DND-41 (cell line): ENCODE measurements around the gene BLMH.

Experiments
- ATAC-seq: fragments of 200-7000 bp; cut with Tn5 transposase; 3 replicates; pipeline ENCODE4 v1.9.1; 2021; ENCODE audit warnings: low read depth; ENCODE audit not compliant: insufficient read depth
- DNase-seq: peaks from one replicate; pipeline ENCODE4 v3.0.0-alpha.2; 2020
- H2AFZ ChIP-seq: 2 replicates; pipeline ENCODE4 v1.6.0; 2012; ENCODE audit warnings: low read depth, low read length
- H3K27ac ChIP-seq: 2 replicates; pipeline ENCODE4 v1.5.1; 2012; ENCODE audit warnings: low read length, inconsistent platforms
- H3K27me3 ChIP-seq: fragments of 200-600 bp; sonication (generic); 2 replicates; pipeline ENCODE4 v1.6.0; 2012; ENCODE audit warnings: low read length, mild to moderate bottlenecking, inconsistent platforms; ENCODE audit not compliant: insufficient read depth, poor library complexity
- H3K36me3 ChIP-seq: 2 replicates; pipeline ENCODE4 v1.5.1; 2012; ENCODE audit warnings: low read length, inconsistent platforms; ENCODE audit not compliant: insufficient read depth
- H3K4me1 ChIP-seq: 2 replicates; pipeline ENCODE4 v1.5.1; 2012; ENCODE audit warnings: mild to moderate bottlenecking, low read length; ENCODE audit not compliant: insufficient read depth
- H3K4me2 ChIP-seq: 2 replicates; pipeline ENCODE4 v1.6.0; 2012; ENCODE audit warnings: mild to moderate bottlenecking, moderate library complexity, low read length, inconsistent platforms; ENCODE audit not compliant: insufficient read depth
- H3K4me3 ChIP-seq, 2 experiments: fragments of 200-600 bp in 1 of 2; shearing (Covaris generic) in 1 of 2; 2 replicates each; pipeline ENCODE4 v1.5.1; 2012 to 2016; ENCODE audit warnings: inconsistent platforms in 2 of 2, low read length in 2 of 2, mild to moderate bottlenecking in 2 of 2, low read depth in 1 of 2, moderate library complexity in 1 of 2
- H3K79me2 ChIP-seq: 2 replicates; pipeline ENCODE4 v1.6.0; 2012; ENCODE audit warnings: low read length, inconsistent platforms; ENCODE audit not compliant: insufficient read depth
- H3K9ac ChIP-seq: 2 replicates; pipeline ENCODE4 v1.6.0; 2012; ENCODE audit warnings: low read depth, mild to moderate bottlenecking, inconsistent platforms, low read length, moderate library complexity
- H3K9me3 ChIP-seq: 2 replicates; pipeline ENCODE4 v1.5.1; 2012; ENCODE audit warnings: low read length, moderate library complexity, mild to moderate bottlenecking, inconsistent platforms; ENCODE audit not compliant: insufficient read depth, severe bottlenecking
- H4K20me1 ChIP-seq: 2 replicates; pipeline ENCODE4 v1.6.0; 2012; ENCODE audit warnings: low read length; ENCODE audit not compliant: insufficient read depth
- EZH2 ChIP-seq: IDR thresholded peaks from 3 replicates; pipeline ENCODE4 v1.6.1; 2012; ENCODE audit warnings: borderline replicate concordance, low read depth, mild to moderate bottlenecking, moderate library complexity, low read length, inconsistent platforms; ENCODE audit not compliant: severe bottlenecking
- TF ChIP-seq, protein P1 (sequence below): IDR thresholded peaks from 2 replicates; pipeline ENCODE4 v1.5.1; 2012; ENCODE audit warnings: borderline replicate concordance, low read length, moderate library complexity, mild to moderate bottlenecking; ENCODE audit not compliant: poor library complexity, severe bottlenecking; ENCODE audit errors: extremely low read depth

BLMH gene

DNA sequence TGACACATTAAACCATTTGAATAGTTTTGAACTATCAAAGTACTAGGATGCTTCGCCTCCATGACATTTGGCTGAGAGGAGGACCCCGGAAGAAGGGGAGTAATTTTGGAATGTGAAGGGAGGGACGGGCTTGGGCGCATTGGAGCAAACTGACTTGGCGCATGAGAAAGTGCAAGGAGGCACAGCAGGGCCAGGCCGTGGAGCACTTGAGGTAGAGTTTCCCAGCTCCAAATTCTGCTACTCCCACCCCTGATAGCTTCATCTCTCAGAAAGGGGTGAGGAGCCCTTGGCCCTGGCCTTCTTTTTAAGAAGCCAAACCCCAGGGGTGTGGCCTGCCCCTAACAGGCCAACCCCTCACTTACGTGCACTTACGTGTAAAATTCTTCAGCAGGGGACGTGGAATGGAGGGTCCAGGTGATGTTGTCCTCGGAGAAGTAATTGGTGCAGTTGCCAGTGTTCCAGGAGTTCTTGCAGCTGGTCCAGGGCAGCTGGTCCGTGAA, 73.9 kb downstream of the BLMH start:
- H3K4me1 ChIP-seq: no peaks in the 10 kb centered on the region
- no peak overlapping the region for H2AFZ ChIP-seq
- DNase-seq (no peak), ATAC-seq (no peak)
- H3K79me2 ChIP-seq: no peaks in the 10 kb centered on the region
- H3K27ac ChIP-seq: no peak overlapping the region
- no peaks in the 10 kb centered on the region for H3K27me3 ChIP-seq
- no peak overlapping the region for H3K4me2 ChIP-seq
- H3K9ac ChIP-seq: no peak overlapping the region
- no peak for TF ChIP-seq EZH2
- TF ChIP-seq, protein P1, sequence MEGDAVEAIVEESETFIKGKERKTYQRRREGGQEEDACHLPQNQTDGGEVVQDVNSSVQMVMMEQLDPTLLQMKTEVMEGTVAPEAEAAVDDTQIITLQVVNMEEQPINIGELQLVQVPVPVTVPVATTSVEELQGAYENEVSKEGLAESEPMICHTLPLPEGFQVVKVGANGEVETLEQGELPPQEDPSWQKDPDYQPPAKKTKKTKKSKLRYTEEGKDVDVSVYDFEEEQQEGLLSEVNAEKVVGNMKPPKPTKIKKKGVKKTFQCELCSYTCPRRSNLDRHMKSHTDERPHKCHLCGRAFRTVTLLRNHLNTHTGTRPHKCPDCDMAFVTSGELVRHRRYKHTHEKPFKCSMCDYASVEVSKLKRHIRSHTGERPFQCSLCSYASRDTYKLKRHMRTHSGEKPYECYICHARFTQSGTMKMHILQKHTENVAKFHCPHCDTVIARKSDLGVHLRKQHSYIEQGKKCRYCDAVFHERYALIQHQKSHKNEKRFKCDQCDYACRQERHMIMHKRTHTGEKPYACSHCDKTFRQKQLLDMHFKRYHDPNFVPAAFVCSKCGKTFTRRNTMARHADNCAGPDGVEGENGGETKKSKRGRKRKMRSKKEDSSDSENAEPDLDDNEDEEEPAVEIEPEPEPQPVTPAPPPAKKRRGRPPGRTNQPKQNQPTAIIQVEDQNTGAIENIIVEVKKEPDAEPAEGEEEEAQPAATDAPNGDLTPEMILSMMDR: no peak
- H3K9me3 ChIP-seq: no peaks in the 10 kb centered on the region
- no peaks in the 10 kb centered on the region for H3K36me3 ChIP-seq
- no peak overlapping the region for H3K4me3 ChIP-seq
- H4K20me1 ChIP-seq: no peaks in the 10 kb centered on the region; the same call in 1 of the 2 replicates

DNA sequence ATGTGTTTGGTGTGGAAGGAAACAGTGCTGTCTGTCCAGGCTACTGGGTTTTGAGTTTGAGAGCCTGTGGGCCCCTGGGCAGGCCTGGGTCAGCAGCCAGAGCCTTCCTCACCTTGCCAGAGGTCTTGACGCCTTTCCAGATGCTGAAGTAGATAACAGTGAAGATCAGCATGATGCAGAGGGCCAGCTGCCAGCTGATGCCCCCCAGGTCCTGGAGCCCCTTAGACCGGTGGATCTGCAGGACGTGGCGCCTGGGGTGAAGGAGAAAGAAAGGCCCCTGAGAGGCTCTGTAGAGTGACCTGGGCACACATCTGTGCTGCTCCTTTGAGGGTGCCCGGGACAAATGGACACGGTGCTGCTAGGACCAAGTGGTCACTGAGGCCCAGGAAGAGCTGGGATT, 74.7 kb downstream of the BLMH start:
- H3K4me3 ChIP-seq: no peak overlapping the region
- H3K79me2 ChIP-seq: no peaks in the 10 kb centered on the region
- H3K27ac ChIP-seq: no peak overlapping the region
- H3K27me3 ChIP-seq: no peaks in the 10 kb centered on the region
- H3K36me3 ChIP-seq: no peaks in the 10 kb centered on the region
- H3K4me2 ChIP-seq: no peak overlapping the region
- H2AFZ ChIP-seq: no peak overlapping the region
- H3K9me3 ChIP-seq: no peaks in the 10 kb centered on the region
- TF ChIP-seq, protein P1: no peak
- no peak for TF ChIP-seq EZH2
- no peaks in the 10 kb centered on the region; the same call in 1 of the 2 replicates for H4K20me1 ChIP-seq
- DNase-seq (no peak), ATAC-seq (no peak)
- no peaks in the 10 kb centered on the region for H3K4me1 ChIP-seq
- no peak overlapping the region for H3K9ac ChIP-seq

DNA sequence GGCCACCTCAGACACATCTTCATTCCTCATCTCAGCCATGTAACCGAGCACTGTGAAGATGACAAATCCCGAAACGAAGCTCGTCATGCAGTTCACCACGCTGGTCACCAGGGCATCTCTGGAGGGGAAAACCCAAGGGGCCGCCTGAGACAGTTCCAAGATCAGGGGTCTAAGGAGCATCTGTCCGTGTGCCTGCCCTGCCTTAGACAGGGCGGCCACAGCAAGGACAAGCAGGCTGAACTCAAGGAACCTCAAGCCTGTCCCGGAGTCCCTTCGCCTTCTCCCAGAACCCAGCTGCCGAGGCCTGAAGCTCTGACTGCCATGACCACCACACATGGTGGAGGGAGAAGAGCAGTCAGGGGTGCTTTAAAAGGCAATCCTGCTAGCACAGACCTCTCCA, 79.0 kb downstream of the BLMH start:
- no peaks in the 10 kb centered on the region for H3K4me1 ChIP-seq
- H3K4me2 ChIP-seq: no peak overlapping the region
- H3K9ac ChIP-seq: no peak overlapping the region
- H2AFZ ChIP-seq: no peak overlapping the region
- no peak for TF ChIP-seq EZH2
- TF ChIP-seq, protein P1: no peak
- no peaks in the 10 kb centered on the region for H3K9me3 ChIP-seq
- DNase-seq: no peak
- H3K27me3 ChIP-seq: no peaks in the 10 kb centered on the region
- no peaks in the 10 kb centered on the region for H3K79me2 ChIP-seq
- no peaks in the 10 kb centered on the region for H4K20me1 ChIP-seq
- no peaks in the 10 kb centered on the region for H3K36me3 ChIP-seq
- no peak overlapping the region for H3K27ac ChIP-seq
- ATAC-seq: no peak
- no peak overlapping the region for H3K4me3 ChIP-seq

DNA sequence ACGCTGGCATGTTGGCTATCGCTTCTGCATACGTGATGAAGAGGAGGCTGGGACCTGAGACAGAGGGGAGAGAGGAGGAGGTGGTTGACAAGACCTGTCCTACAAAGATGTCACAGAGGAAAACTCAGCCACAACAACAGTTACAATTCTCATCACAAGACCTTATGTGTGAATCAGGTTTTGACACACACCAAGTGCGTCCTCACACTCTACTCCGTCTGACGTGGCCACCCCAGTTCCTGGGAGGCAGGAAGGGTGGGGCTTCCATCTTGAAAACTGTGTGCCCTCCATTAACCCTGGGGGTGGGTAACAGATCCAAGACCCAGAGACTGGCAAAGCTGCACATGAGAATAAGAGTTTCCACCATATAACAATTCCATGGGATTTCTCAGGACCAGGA, 80.4 kb downstream of the BLMH start:
- Histone ChIP-seq H3K27ac (no peak overlapping the region), H3K9ac (no peak overlapping the region), H4K20me1 (no peaks in the 10 kb centered on the region), H3K9me3 (no peaks in the 10 kb centered on the region), H2AFZ (no peak overlapping the region), H3K79me2 (no peaks in the 10 kb centered on the region), H3K4me2 (no peak overlapping the region), H3K4me1 (no peaks in the 10 kb centered on the region), H3K36me3 (no peaks in the 10 kb centered on the region), H3K27me3 (no peaks in the 10 kb centered on the region), H3K4me3 (no peak overlapping the region)
- TF ChIP-seq, protein P1: no peak
- TF ChIP-seq EZH2: no peak
- DNase-seq (no peak), ATAC-seq (no peak)
